Hematopoietic multipotent progenitor cell treated with erythropoietin and hydrocortisone succinate and interleukin-3 and kit ligand, for 4 days (in vitro differentiated cells): ENCODE measurements around the gene TAP1.
A peak's percentile ranks its signal among the peaks of the same experiment; 100 is the strongest.

Experiments
- DNase-seq: peaks from one replicate; pipeline ENCODE4 v3.0.0-alpha.2; 2015

Gene TAP1

GRCh38 chr6:32860674-32861073, 7.2 kb upstream of the TAP1 start:
- DNase-seq = no peak

- no peak for DNase-seq
These were observed 4.7 kb upstream of the TAP1 start for GRCh38 chr6:32858194-32858593.

GRCh38 chr6:32857156-32857891, 3.8 kb upstream of the TAP1 start:
- DNase-seq = peak; percentile 88

- no peak for DNase-seq
These were observed 2.1 kb upstream of the TAP1 start for GRCh38 chr6:32855467-32856174.

GRCh38 chr6:32854376-32855178, 1.1 kb upstream of the TAP1 start:
- peak; percentile 67 for DNase-seq

GRCh38 chr6:32852844-32853540, 512 bp downstream of the TAP1 start:
- DNase-seq = peak; percentile 65

- DNase-seq = no peak
These were observed 1.3 kb downstream of the TAP1 start for GRCh38 chr6:32852018-32852843.

- no peak for DNase-seq
These were observed 2.5 kb downstream of the TAP1 start for GRCh38 chr6:32851025-32851424.

- no peak for DNase-seq
These were observed 4.4 kb downstream of the TAP1 start for GRCh38 chr6:32849126-32849525.

- no peak for DNase-seq
These were observed 5.7 kb downstream of the TAP1 start for GRCh38 chr6:32847795-32848194.

- DNase-seq = no peak
These were observed 6.5 kb downstream of the TAP1 start for GRCh38 chr6:32847004-32847403.

GRCh38 chr6:32845384-32845884, 8.1 kb downstream of the TAP1 start:
- DNase-seq = peak; percentile 67

- no peak for DNase-seq
These were observed 8.6 kb downstream of the TAP1 start for GRCh38 chr6:32844839-32845383.

GRCh38 chr6:32843979-32844838, 9.3 kb downstream of the TAP1 start, which contains the start of gene PSMB8:
PSMB8 (minus strand) TSS chr6:32844047; CDS start chr6:32843996, 51 bp downstream.
- DNase-seq = peak; percentile 98

GRCh38 chr6:32843331-32843978, 10.0 kb downstream of the TAP1 start:
- DNase-seq = peak; percentile 31

- peak; percentile 34 for DNase-seq
These were observed 10.8 kb downstream of the TAP1 start for GRCh38 chr6:32842690-32843089.

- no peak for DNase-seq
These were observed 11.4 kb downstream of the TAP1 start for GRCh38 chr6:32842021-32842650.

- DNase-seq = peak; percentile 75
These were observed 12.8 kb downstream of the TAP1 start for GRCh38 chr6:32840604-32841246.

- no peak for DNase-seq
These were observed 14.1 kb downstream of the TAP1 start for GRCh38 chr6:32839356-32839755.
